ENCODE data around the gene SYNPR. TPM values are rescaled to one million over a fixed set of nuclear protein-coding genes. Genes with fewer than 3 reads are reported as not detected.

Gene SYNPR
- total RNA-seq, 1 experiment from 2014 or later = 0.85 TPM

DNA sequence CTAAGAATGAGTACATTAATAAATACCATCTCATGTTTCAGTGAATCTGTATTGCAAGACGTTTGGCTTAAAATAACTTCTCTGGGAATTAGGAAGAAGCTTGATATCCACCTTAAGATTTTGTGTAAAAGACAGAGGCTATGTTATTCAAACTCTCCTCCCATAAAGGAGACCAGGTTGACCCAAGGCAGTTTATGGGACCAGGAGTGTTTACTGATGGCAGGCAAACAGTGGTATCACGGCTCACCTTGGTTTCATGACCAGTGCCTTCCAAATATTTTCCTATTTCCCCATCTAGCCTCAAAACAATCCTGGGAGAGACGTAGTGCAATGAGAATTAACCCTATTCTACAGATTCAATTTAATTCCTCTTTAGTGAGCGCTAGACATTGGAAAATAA, 284.2 kb downstream of the SYNPR start:
- Mint-ChIP-seq H3K4me1 (peaks cover 4% of the 10 kb centered on the region), H3K36me3 (no peaks in the 10 kb centered on the region), H3K27me3 (ENCODE audit: low read depth) (no peaks in the 10 kb centered on the region), H3K9me3 (no peaks in the 10 kb centered on the region), H3K27ac (no peak overlapping the region), H3K4me3 (no peak overlapping the region)
- ATAC-seq = no peak
- ChIA-PET CTCF (no interaction called here), POLR2A (no interaction called here)
- TF ChIP-seq NR1H2 (CRISPR knock-in tag; IDR thresholded peaks at IDR 0.05) (no peak), TCF7 (CRISPR knock-in tag; IDR thresholded peaks at IDR 0.05; ENCODE audit: low read depth) (no peak), HMGA2 (CRISPR knock-in tag; IDR thresholded peaks at IDR 0.05) (no peak), SP1 (CRISPR knock-in tag; conservative IDR thresholded peaks at IDR 0.05) (no peak), ATF2 (CRISPR knock-in tag; IDR thresholded peaks at IDR 0.05; ENCODE audit: borderline replicate concordance, low read depth) (no peak), NFYB (CRISPR knock-in tag; conservative IDR thresholded peaks at IDR 0.05; ENCODE audit: low read depth) (no peak), ZNF232 (CRISPR knock-in tag; IDR thresholded peaks at IDR 0.05) (no peak), ZNF671 (CRISPR knock-in tag; IDR thresholded peaks at IDR 0.05) (no peak), SMAD4 (CRISPR knock-in tag; IDR thresholded peaks at IDR 0.05) (no peak), MXD4 (CRISPR knock-in tag; IDR thresholded peaks at IDR 0.05; ENCODE audit: borderline replicate concordance) (no peak), E2F4 (CRISPR knock-in tag; IDR thresholded peaks at IDR 0.05; ENCODE audit: borderline replicate concordance, low read depth) (no peak), SMAD3 (CRISPR knock-in tag; IDR thresholded peaks at IDR 0.05; ENCODE audit: borderline replicate concordance) (no peak), ZBTB43 (CRISPR knock-in tag; IDR thresholded peaks at IDR 0.05) (no peak)
- TF ChIP-seq, protein P1, sequence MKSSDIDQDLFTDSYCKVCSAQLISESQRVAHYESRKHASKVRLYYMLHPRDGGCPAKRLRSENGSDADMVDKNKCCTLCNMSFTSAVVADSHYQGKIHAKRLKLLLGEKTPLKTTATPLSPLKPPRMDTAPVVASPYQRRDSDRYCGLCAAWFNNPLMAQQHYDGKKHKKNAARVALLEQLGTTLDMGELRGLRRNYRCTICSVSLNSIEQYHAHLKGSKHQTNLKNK (CRISPR knock-in tag; IDR thresholded peaks at IDR 0.05) = no peak
- TF ChIP-seq, protein P2, sequence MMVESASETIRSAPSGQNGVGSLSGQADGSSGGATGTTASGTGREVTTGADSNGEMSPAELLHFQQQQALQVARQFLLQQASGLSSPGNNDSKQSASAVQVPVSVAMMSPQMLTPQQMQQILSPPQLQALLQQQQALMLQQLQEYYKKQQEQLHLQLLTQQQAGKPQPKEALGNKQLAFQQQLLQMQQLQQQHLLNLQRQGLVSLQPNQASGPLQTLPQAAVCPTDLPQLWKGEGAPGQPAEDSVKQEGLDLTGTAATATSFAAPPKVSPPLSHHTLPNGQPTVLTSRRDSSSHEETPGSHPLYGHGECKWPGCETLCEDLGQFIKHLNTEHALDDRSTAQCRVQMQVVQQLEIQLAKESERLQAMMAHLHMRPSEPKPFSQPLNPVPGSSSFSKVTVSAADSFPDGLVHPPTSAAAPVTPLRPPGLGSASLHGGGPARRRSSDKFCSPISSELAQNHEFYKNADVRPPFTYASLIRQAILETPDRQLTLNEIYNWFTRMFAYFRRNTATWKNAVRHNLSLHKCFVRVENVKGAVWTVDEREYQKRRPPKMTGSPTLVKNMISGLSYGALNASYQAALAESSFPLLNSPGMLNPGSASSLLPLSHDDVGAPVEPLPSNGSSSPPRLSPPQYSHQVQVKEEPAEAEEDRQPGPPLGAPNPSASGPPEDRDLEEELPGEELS (CRISPR knock-in tag; IDR thresholded peaks at IDR 0.05) = no peak
- TF ChIP-seq, protein P3, sequence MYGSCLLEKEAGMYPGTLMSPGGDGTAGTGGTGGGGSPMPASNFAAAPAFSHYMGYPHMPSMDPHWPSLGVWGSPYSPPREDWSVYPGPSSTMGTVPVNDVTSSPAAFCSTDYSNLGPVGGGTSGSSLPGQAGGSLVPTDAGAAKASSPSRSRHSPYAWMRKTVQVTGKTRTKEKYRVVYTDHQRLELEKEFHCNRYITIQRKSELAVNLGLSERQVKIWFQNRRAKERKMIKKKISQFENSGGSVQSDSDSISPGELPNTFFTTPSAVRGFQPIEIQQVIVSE (CRISPR knock-in tag; IDR thresholded peaks at IDR 0.05; ENCODE audit: borderline replicate concordance) = no peak
- no peak for DNase-seq (ENCODE audit: low spot score)

- H3K27ac Mint-ChIP-seq = no peak overlapping the region
- H3K9me3 Mint-ChIP-seq = no peaks in the 10 kb centered on the region
- CTCF ChIA-PET = no interaction called here
- H3K36me3 Mint-ChIP-seq = no peaks in the 10 kb centered on the region
- no peak for DNase-seq (ENCODE audit: low spot score)
- POLR2A ChIA-PET = no interaction called here
- peaks cover 9% of the 10 kb centered on the region for H3K4me1 Mint-ChIP-seq
- peaks cover 4% of the 10 kb centered on the region; the same call in 1 of the 2 replicates for H3K27me3 Mint-ChIP-seq (ENCODE audit: low read depth)
- H3K4me3 Mint-ChIP-seq = no peak overlapping the region
- ATAC-seq = no peak
- TF ChIP-seq, protein P4, sequence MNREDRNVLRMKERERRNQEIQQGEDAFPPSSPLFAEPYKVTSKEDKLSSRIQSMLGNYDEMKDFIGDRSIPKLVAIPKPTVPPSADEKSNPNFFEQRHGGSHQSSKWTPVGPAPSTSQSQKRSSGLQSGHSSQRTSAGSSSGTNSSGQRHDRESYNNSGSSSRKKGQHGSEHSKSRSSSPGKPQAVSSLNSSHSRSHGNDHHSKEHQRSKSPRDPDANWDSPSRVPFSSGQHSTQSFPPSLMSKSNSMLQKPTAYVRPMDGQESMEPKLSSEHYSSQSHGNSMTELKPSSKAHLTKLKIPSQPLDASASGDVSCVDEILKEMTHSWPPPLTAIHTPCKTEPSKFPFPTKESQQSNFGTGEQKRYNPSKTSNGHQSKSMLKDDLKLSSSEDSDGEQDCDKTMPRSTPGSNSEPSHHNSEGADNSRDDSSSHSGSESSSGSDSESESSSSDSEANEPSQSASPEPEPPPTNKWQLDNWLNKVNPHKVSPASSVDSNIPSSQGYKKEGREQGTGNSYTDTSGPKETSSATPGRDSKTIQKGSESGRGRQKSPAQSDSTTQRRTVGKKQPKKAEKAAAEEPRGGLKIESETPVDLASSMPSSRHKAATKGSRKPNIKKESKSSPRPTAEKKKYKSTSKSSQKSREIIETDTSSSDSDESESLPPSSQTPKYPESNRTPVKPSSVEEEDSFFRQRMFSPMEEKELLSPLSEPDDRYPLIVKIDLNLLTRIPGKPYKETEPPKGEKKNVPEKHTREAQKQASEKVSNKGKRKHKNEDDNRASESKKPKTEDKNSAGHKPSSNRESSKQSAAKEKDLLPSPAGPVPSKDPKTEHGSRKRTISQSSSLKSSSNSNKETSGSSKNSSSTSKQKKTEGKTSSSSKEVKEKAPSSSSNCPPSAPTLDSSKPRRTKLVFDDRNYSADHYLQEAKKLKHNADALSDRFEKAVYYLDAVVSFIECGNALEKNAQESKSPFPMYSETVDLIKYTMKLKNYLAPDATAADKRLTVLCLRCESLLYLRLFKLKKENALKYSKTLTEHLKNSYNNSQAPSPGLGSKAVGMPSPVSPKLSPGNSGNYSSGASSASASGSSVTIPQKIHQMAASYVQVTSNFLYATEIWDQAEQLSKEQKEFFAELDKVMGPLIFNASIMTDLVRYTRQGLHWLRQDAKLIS (CRISPR knock-in tag; IDR thresholded peaks at IDR 0.05; ENCODE audit: borderline replicate concordance) = no peak
- TF ChIP-seq ZNF671 (CRISPR knock-in tag; IDR thresholded peaks at IDR 0.05) (no peak), NFYB (CRISPR knock-in tag; conservative IDR thresholded peaks at IDR 0.05; ENCODE audit: low read depth) (no peak), USF1 (CRISPR knock-in tag; IDR thresholded peaks at IDR 0.05) (no peak), AR (CRISPR knock-in tag; IDR thresholded peaks at IDR 0.05) (no peak), ZNF219 (CRISPR knock-in tag; IDR thresholded peaks at IDR 0.05; ENCODE audit: borderline replicate concordance) (no peak), NR2C2 (CRISPR knock-in tag; IDR thresholded peaks at IDR 0.05) (no peak)
These were observed 285.5 kb downstream of the SYNPR start for GRCh38 chr3:63563572-63563971.

Data from WTC11 (cell line).